GM12891 (cell line): Measurements from ENCODE around the gene KRTAP5-3.

Experiments
- DNase-seq: peaks from one replicate; pipeline ENCODE4 v3.0.0; 2011; ENCODE audit warnings: low spot score; ENCODE audit not compliant: insufficient read length
- FAIRE-seq: peaks from 2 replicates; lab custom pipeline; 2011; peaks lifted over from hg19 to GRCh38; lab: Jason Lieb, UNC
- PAX5 ChIP-seq: IDR thresholded peaks from 2 replicates; pipeline ENCODE4 v1.6.1; 2011; ENCODE audit warnings: low read length, moderate library complexity, mild to moderate bottlenecking; ENCODE audit not compliant: insufficient read depth, severe bottlenecking
- POLR2A ChIP-seq: IDR thresholded peaks from 2 replicates; pipeline ENCODE4 v1.6.1; 2011; ENCODE audit warnings: low read depth, low read length, control low read depth
- POLR2AphosphoS5 ChIP-seq: IDR thresholded peaks from 2 replicates; pipeline ENCODE4 v1.6.1; 2011; ENCODE audit warnings: low read depth, low read length, control low read depth
- POU2F2 ChIP-seq: IDR thresholded peaks from 2 replicates; pipeline ENCODE4 v1.6.1; 2011; ENCODE audit warnings: low read depth, mild to moderate bottlenecking, control low read depth, low read length, moderate library complexity
- SPI1 ChIP-seq: IDR thresholded peaks from 2 replicates; pipeline ENCODE4 v1.6.1; 2011; ENCODE audit warnings: low read depth, low read length, control low read depth
- TAF1 ChIP-seq: IDR thresholded peaks from 2 replicates; pipeline ENCODE4 v1.6.1; 2011; ENCODE audit warnings: low read depth, low read length, control low read depth

Gene KRTAP5-3

DNA sequence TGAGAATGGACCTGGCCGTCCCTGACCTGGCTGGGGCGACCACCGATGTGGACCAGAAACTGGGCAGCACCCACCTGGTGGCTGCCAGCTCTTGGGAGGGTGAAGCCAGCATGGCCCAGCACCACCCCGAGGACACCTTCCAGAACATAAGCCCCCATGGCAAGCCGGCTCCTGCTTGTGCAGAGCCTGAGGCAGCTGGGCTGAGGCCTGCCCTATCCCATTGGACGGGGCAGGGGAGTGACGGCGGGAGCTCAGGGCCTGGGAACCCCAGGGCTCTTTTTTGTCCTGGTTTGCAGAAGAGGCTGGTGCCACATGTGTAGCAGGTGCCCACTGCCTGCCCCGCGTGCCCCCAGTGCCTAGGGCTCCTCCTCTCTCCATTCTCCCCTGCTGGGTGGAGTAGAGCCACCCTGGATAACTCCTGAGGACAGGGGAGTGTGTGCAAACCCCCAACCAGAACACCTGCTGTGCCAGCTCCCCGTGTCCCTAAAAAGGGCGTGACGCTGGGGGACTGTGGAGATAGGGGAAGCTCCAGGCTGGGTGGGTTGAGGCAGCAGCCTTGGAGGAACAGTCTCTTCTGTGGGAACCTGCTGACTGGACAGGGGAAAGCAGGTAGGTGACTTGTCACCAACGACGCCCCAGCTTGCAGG is 48.1 kb downstream of the KRTAP5-3 start:
- no peak for FAIRE-seq
- TF ChIP-seq POU2F2 = no peak
- no peak for TF ChIP-seq PAX5
- TF ChIP-seq POLR2A = no peak
- TF ChIP-seq SPI1 = no peak
- TF ChIP-seq TAF1 = no peak
- no peak for TF ChIP-seq POLR2AphosphoS5
- DNase-seq = no peak

DNA sequence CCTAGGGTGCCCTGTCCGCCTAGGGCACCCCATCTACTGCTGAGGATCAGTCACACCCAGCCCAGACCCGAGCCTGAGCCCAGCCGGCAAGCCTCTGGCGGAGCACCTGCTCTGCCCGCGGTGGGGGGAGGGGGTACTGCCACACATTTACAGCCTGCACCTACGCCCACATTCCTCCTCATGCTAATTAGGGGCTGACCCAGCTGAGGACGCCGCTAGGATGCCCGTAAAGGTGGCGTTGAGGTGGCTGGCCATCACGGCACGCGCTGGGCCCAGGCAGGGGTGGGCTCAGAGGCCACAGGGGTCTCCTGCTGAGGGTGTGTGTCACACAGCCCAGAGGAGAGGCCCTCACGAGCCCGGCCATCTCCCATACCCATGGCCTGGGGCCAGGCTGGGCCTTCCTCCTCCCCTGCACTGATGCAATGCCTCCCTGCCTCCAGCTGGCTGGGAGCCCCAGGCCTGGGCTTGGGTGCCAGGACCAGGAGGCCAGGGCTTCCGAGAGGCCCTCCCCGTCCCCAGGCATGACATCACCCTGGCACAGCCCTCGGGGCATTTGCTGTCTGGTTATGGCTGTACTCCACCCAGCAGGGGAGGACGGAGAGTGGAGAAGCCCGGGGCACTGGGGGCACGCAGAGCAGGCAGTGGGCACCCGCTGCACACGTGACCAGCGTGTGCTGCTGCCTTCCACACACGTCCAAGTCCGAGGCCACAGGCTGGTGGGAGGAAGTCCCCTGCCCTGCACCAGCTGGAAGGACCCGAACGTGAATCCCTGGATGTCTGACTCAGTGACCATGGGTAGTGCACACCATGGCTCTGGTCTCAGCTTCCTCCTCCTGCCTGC is 48.9 kb downstream of the KRTAP5-3 start:
- no peak for DNase-seq
- no peak for FAIRE-seq
- TF ChIP-seq POU2F2 = peak; percentile 73
- TF ChIP-seq TAF1 = no peak

DNA sequence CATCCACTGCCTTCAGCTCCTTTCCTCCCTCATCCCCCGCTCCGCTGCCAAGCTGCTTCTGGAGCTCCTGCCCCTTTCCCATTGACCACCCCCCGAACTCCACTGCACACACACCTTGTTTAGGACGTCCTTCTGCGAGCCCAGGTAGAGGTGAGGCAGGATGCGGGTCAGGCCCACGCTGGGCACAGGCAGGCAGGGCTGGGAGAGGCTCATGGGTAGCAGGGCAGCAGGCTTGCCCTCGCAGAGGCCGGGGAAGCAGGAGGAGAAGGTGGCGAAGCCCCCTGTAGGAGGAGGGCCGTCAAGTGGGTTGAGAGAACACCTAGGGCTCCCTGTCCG is 49.5 kb downstream of the KRTAP5-3 start:
- TF ChIP-seq POU2F2 = no peak
- no peak for TF ChIP-seq TAF1
- TF ChIP-seq POLR2A = no peak
- no peak for TF ChIP-seq SPI1
- no peak for TF ChIP-seq PAX5
- no peak for TF ChIP-seq POLR2AphosphoS5
- FAIRE-seq = no peak
- no peak for DNase-seq

DNA sequence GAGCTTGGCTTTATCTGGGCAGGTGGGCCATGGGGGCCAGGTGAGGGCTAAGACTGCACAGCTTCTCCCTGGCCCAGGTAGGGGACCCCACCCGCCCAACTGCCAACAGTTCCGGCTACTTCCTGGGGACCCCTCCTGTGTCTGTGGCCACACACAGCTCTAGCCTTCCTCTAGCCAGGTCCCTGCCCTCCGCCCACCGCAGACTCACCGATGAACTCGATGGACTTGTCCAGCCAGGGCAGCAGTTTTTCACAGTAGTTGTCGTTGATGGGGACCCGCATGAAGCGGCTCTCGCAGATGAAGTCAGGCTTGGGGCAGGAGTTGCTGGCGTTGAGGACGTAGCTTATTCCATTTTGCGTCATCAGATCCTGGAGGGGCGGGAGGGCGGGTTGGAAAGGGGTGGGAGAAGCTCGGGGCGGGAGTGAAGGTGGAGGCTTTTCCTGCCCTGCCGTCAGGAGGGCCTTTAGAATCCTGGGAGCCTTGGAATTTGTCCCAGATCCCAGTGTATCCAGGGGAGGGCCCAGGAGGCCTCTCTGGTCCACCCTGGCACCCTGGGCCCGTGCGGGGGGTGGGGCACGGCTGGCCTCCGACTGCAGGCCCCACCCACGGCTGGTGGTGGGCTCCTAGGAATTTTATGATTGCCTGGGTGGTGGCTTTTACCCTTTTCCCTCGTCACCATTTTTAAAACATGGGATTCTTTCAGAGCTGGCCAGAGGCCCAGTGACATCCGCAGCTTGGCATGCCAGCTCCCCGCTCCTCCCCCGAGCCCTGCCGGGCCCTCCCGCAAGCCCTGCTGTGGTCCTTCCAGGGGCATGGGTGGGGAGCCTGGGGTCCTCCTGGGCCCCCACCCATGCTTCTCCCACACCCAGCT is 50.1 kb downstream of the KRTAP5-3 start:
- FAIRE-seq (no peak), DNase-seq (no peak)
- no peak for TF ChIP-seq POLR2AphosphoS5
- no peak for TF ChIP-seq TAF1
- no peak for TF ChIP-seq PAX5
- TF ChIP-seq SPI1 = no peak
- TF ChIP-seq POU2F2 = no peak
- no peak for TF ChIP-seq POLR2A
